Ascending aorta (tissue), 2 donors: Measurements from ENCODE around the gene BANP. TPM values are rescaled to one million over a fixed set of nuclear protein-coding genes. Genes with fewer than 3 reads are reported as not detected.

Source experiments
- DNase-seq, 2 donors: peaks; one replicate each; pipeline ENCODE4 v3.0.0-alpha.2; 2019; ENCODE audit warnings: low spot score in 2 of 2
- H3K27ac ChIP-seq, 2 donors: fragments of 200-600 bp; sonication (generic); one replicate each; pipeline ENCODE4 v1.5.1; 2016 to 2017; ENCODE audit warnings: mild to moderate bottlenecking in 1 of 2
- H3K27me3 ChIP-seq: fragments of 200-600 bp; sonication (generic); one replicate; pipeline ENCODE4 v1.5.1; 2017
- H3K36me3 ChIP-seq, 2 donors: fragments of 200-600 bp; sonication (generic); one replicate each; pipeline ENCODE4 v1.5.1; 2016
- H3K4me1 ChIP-seq, 2 donors: fragments of 200-600 bp; sonication (generic); one replicate each; pipeline ENCODE4 v1.5.1; 2016 to 2017; ENCODE audit warnings: mild to moderate bottlenecking in 1 of 2
- H3K4me3 ChIP-seq, 2 donors: fragments of 200-600 bp; sonication (generic); one replicate each; pipeline ENCODE4 v1.5.1; 2016 to 2017; ENCODE audit warnings: mild to moderate bottlenecking in 1 of 2
- H3K9me3 ChIP-seq, 2 donors: fragments of 200-600 bp; sonication (generic); one replicate each; pipeline ENCODE4 v1.5.1; 2016
- intact Hi-C: fragments of 100-400 bp; cut with DNase I; formaldehyde crosslinking; loops from one replicate; pipeline ENCODE4 v1.15.1; 2023
- total RNA-seq: library from RNA; depleted of rRNA; stranded (reverse); fragments of >200 nt; gene quantifications from one replicate; pipeline ENCODE4 v1.1.0, GENCODE V29; 2016
- TF ChIP-seq, protein P1 (sequence below), 3 experiments: fragments of 200-600 bp in 2 of 3; fragments of 450-650 bp in 1 of 3; sonication (generic) in 2 of 3; IDR thresholded peaks; one replicate each; pipeline ENCODE4 v1.5.1; 2016 to 2019; ENCODE audit warnings: antibody characterized with exemption in 3 of 3, mild to moderate bottlenecking in 1 of 3, moderate library complexity in 1 of 3

The BANP gene
- total RNA-seq, 1 donor from 2014 or later: 23.4 TPM

DNA sequence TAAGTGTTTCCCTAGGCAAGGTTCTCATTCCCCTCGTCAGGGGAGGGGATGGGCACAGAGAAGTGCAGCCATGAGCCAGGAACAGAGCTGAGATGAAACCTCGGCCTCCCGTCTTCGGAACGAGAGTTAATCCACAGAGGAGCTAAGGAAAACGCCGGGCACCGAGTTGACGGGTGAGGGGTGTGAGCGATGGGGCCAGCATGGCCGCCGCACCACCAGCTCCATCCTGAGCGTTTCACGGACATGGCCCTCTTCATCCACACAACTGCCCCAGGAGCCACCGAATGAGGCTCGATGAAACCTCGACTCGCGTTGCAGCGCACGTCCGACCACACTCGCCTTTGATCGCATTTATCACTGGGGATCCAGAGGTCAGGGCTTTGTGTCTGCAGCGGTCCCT, 36.4 kb upstream of the BANP start:
- Histone ChIP-seq H3K27ac (no peak overlapping the region), H3K4me1 (peaks cover 0 to 18% of the 10 kb centered on the region in 2 donors), H3K4me3 (no peak overlapping the region), H3K36me3 (no peaks in the 10 kb centered on the region), H3K27me3 (no peaks in the 10 kb centered on the region), H3K9me3 (no peaks in the 10 kb centered on the region)
- DNase-seq: no peak
- TF ChIP-seq, protein P1, sequence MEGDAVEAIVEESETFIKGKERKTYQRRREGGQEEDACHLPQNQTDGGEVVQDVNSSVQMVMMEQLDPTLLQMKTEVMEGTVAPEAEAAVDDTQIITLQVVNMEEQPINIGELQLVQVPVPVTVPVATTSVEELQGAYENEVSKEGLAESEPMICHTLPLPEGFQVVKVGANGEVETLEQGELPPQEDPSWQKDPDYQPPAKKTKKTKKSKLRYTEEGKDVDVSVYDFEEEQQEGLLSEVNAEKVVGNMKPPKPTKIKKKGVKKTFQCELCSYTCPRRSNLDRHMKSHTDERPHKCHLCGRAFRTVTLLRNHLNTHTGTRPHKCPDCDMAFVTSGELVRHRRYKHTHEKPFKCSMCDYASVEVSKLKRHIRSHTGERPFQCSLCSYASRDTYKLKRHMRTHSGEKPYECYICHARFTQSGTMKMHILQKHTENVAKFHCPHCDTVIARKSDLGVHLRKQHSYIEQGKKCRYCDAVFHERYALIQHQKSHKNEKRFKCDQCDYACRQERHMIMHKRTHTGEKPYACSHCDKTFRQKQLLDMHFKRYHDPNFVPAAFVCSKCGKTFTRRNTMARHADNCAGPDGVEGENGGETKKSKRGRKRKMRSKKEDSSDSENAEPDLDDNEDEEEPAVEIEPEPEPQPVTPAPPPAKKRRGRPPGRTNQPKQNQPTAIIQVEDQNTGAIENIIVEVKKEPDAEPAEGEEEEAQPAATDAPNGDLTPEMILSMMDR (IDR thresholded peaks at IDR 0.05): no peak
- intact Hi-C loops: no loop called here

DNA sequence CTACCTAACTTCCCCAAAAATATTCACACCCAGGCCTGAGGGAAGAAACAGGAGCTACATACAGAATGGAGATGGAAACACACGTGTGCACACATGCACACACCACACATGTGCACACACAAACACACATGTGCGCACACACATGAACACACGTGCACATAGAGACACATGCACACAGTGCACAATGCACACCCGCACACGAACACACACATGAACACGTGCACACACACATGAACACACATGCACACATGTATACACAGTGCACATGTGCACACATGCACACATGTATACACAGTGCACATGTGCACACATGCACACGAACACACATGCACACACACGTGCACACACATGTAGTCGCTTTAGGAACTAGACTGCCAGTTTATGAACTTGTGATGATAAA, 33.7 kb upstream of the BANP start:
- H3K27me3 ChIP-seq: no peaks in the 10 kb centered on the region
- H3K4me3 ChIP-seq: no peak overlapping the region
- TF ChIP-seq, protein P1 (IDR thresholded peaks at IDR 0.05): no peak
- no peak for DNase-seq
- H3K4me1 ChIP-seq: peaks cover 0 to 11% of the 10 kb centered on the region in 2 donors
- intact Hi-C loops: no loop called here
- H3K36me3 ChIP-seq: no peaks in the 10 kb centered on the region
- H3K9me3 ChIP-seq: no peaks in the 10 kb centered on the region
- peak overlapping the region; percentile 77 to 78 for H3K27ac ChIP-seq

DNA sequence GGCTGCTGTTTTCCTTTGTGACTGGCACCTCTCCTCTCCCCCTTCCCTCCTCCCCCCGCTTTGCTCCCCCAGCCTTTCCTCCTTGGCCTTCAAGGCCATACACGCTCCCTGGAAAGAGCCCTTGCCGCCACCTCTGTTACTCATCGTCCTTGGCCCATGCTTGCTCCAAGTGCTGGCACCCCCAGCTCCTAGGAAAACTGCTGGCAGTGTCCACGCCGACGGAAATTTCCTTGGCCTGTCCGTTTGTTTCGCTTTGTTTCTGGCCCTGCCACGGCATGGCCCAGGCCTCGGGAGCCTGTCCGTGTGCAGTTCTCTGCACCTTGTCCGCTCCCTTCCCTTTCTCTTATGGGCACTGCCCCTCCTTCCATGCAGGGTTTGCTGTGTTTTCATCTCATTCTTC, 32.9 kb upstream of the BANP start:
- TF ChIP-seq, protein P1 (IDR thresholded peaks at IDR 0.05): no peak
- intact Hi-C loops: loop anchor here (1.0 kb wide), 1 partner anchor 33 kb away; the partner anchor contains the start of gene BANP
- Histone ChIP-seq H3K27ac (peak overlapping the region; percentile 77 to 78), H3K9me3 (no peaks in the 10 kb centered on the region), H3K36me3 (no peaks in the 10 kb centered on the region), H3K4me3 (peak overlapping the region; percentile 16 to 33), H3K27me3 (no peaks in the 10 kb centered on the region), H3K4me1 (peaks cover 0 to 12% of the 10 kb centered on the region in 2 donors)
- DNase-seq: peak; percentile 63 to 92

DNA sequence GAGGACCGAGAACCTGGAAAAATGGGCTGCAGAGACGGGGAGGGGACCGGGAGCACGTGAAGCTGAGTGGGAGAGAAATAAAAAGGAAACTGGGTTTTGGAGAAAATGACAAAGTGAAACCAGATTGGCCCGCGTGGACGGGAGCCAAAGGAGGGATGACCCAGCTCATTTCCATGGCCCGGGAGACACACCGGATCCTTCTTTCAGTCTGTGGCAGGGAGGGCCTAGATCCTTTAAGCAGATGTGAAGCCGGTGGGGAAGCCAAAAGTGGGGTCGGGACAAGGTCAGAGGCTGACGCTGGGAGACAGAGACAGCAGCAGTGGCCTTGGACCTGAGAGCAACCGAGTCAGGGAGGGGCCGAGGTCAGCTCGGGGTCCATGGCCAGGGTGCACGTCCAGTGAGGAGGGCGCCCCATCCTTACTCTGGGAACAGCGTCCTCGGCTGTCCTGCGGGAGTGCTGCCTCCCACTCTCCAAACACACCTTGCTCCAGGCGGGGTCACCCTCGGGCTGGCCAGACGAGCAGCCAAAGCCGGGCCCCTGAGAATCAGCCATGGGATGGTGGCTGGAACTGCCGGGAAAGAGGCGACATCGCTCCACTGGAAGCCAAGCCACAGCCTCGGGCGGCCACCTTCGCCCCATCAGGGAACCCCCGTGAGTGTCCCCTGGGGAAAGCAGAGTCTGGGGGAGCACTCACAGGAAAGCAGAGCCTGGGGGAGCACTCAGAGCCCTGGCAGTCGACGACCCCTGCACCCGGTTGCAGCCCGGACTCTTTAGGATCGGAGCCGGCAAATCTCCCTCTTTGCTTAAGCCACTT, 32.2 kb upstream of the BANP start:
- no peak for DNase-seq
- TF ChIP-seq, protein P1 (IDR thresholded peaks at IDR 0.05): no peak
- H3K36me3 ChIP-seq: no peaks in the 10 kb centered on the region
- peak overlapping the region; percentile 16 to 33 for H3K4me3 ChIP-seq
- intact Hi-C loops: loop anchor here (1.0 kb wide), 1 partner anchor 32 kb away; the partner anchor contains the start of gene BANP
- peak overlapping the region; percentile 76 to 77 for H3K27ac ChIP-seq
- H3K27me3 ChIP-seq: no peaks in the 10 kb centered on the region
- peaks cover 0 to 12% of the 10 kb centered on the region in 2 donors for H3K4me1 ChIP-seq
- no peaks in the 10 kb centered on the region for H3K9me3 ChIP-seq

DNA sequence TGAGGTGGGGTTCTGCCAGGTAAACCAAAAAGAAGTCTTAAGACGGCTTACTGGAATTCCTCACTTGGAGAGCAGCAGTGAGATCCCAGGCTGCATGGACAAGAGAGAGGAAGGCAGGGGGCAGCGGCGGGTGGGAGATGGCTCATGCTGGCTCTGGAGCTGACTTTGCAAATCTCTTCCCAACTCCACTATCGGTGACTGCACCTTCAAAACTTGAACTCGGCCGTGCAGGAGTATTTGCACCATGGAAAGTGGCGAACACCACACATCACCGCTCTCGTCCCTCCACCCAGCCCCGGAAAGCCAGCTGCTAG, 31.6 kb upstream of the BANP start:
- intact Hi-C loops: no loop called here
- no peaks in the 10 kb centered on the region for H3K9me3 ChIP-seq

More for the DNA sequence above, 31.6 kb upstream of the BANP start:
- H3K27ac ChIP-seq: no peak overlapping the region
- DNase-seq: no peak
- peaks cover 0 to 12% of the 10 kb centered on the region in 2 donors for H3K4me1 ChIP-seq
- H3K36me3 ChIP-seq: no peaks in the 10 kb centered on the region
- H3K27me3 ChIP-seq: no peaks in the 10 kb centered on the region
- TF ChIP-seq, protein P1 (IDR thresholded peaks at IDR 0.05): no peak
- H3K4me3 ChIP-seq: no peak overlapping the region
